GM13977 (cell line): ENCODE measurements around the gene SVBP.

Experiments used
- DNase-seq: peaks from one replicate; pipeline ENCODE4 v3.0.0; 2012; ENCODE audit warnings: low spot score
- in situ Hi-C: fragments of 300-500 bp; cut with MboI; formaldehyde crosslinking; loops from one replicate; pipeline ENCODE4 v1.12.0; 2022; ENCODE audit warnings: low sequenced_read_pairs, low pct_unique_long_range_greater_than_20kb, mixed read lengths, inconsistent platforms; ENCODE audit not compliant: unreplicated experiment
- TF ChIP-seq, protein P1 (sequence below): IDR thresholded peaks from 2 replicates; pipeline ENCODE4 v1.5.1; 2012; ENCODE audit warnings: mild to moderate bottlenecking, control low read depth; ENCODE audit not compliant: insufficient read depth; ENCODE audit errors: extremely low read depth, missing control alignments

Gene SVBP

DNA sequence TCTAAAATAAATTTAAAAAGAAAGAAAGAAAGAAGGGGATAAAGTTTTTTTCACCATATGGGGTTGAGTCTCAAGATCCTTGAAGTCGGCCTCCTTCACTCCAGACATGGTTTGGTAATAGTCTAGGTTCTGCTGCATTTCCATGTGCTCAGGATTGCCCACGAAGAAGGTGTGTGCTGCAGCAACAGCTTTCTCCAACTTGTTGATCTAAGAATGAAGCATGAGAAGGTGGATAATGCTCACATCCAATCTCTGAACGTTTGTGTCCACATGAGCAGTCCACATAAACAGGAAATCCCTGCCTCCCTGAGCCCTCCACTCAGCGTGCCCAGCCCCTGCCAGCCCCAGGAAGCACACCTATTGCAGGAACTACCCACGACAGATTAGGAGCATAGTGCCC, 54.9 kb downstream of the SVBP start:
- in situ Hi-C loops, result loop anchor here (25.0 kb wide), 1 partner anchor 300 kb away; no protein-coding TSS in a partner anchor
- TF ChIP-seq, protein P1, sequence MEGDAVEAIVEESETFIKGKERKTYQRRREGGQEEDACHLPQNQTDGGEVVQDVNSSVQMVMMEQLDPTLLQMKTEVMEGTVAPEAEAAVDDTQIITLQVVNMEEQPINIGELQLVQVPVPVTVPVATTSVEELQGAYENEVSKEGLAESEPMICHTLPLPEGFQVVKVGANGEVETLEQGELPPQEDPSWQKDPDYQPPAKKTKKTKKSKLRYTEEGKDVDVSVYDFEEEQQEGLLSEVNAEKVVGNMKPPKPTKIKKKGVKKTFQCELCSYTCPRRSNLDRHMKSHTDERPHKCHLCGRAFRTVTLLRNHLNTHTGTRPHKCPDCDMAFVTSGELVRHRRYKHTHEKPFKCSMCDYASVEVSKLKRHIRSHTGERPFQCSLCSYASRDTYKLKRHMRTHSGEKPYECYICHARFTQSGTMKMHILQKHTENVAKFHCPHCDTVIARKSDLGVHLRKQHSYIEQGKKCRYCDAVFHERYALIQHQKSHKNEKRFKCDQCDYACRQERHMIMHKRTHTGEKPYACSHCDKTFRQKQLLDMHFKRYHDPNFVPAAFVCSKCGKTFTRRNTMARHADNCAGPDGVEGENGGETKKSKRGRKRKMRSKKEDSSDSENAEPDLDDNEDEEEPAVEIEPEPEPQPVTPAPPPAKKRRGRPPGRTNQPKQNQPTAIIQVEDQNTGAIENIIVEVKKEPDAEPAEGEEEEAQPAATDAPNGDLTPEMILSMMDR, result no peak
- DNase-seq, result no peak

DNA sequence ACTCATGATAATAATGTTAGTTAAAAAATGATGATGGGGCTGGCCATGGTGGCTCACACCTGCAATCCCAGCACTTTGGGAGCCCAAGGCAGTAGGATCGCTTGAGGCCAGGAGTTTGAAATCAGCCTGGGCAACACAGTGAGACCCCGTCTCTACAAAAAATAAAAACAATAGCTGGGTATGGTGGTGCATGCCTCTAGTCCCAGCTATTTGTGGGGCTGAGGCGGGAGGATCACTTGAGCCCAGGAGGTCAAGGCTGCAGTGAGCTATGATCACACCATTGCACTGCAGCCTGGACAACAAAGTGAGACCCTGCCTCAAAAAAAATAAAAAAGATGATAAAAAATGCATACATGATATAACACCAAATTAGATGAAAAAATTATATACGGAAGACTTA, 55.6 kb downstream of the SVBP start:
- in situ Hi-C loops, result loop anchor here (25.0 kb wide), 1 partner anchor 301 kb away; no protein-coding TSS in a partner anchor
- TF ChIP-seq, protein P1, result no peak
- DNase-seq, result no peak

DNA sequence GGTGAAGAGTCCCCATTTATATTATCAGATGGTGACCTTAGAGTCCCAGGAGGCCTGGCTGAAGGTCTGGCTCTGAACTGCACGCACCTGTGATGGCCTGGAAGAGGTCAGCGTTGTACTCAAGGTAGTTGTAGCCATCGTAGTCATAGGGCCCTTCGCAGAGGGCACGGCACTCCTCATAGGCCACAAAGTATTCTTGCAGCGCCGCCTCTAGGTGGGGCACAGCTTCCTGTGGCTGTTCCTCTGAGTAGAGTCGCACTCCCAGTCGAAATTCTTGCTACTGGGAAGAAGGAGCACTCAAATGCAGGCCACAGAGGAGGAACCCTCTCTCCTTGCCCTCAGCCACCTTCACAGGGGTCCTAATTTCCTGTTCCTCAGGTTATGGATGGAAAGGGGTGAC, 58.1 kb downstream of the SVBP start:
- no peak for DNase-seq
- in situ Hi-C loops, result loop anchor here (25.0 kb wide), 1 partner anchor 303 kb away; no protein-coding TSS in a partner anchor

DNA sequence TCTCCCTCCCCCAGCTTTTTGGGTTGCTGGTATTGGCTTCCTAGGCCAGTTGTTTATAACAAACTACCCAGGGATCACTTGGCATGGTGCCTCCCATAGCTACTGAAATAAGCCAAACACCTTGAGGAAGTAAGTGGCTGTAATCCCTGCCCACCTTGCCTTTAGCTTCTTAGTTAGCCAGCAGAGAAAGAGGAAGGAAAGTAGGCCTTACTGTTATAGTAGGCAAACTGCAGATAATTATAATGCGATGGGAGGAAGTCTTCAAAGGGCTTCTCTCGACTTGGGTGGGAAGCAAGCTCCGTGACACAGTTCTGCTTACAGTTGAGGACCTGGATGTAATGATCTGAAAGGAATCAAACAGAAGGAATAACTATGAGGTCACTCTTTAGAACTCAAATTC, 58.6 kb downstream of the SVBP start:
- DNase-seq, result no peak
- TF ChIP-seq, protein P1, result no peak
- in situ Hi-C loops, result loop anchor here (25.0 kb wide), 1 partner anchor 304 kb away; no protein-coding TSS in a partner anchor

More for the DNA sequence above, 58.1 kb downstream of the SVBP start:
- TF ChIP-seq, protein P1, result no peak

DNA sequence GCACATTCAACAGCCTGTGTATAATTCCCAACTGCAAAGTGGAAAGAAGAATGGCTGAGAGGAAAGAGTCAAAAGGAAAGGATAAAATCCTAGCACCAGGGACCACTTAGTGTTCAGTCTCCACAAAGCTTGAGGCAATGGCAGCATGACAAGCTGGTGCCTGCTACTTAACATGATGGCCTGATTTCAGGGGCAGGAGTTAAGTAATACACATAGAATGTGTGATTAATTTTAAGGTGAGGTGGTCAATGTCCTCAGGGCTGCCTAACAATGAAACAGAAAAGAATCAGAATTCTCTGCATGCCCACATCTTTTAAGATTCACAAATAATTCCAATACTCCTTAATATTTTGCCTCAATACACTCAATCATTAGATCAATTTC, 59.3 kb downstream of the SVBP start:
- TF ChIP-seq, protein P1, result no peak
- DNase-seq, result no peak
- in situ Hi-C loops, result loop anchor here (25.0 kb wide), 1 partner anchor 304 kb away; no protein-coding TSS in a partner anchor
